ENCODE results near the gene PRRG4. TPM values are rescaled to one million over a fixed set of nuclear protein-coding genes. Genes with fewer than 3 reads are reported as not detected.
A peak's percentile ranks its signal among the peaks of the same experiment; 100 is the strongest.

Gene PRRG4
- total RNA-seq, 1 experiment from 2014 or later: 0.87 TPM

- peaks cover 22% of the 10 kb centered on the region for H3K9me3 Mint-ChIP-seq
- POLR2A ChIA-PET: no interaction called here
Measured at GRCh38 chr11:32884023-32884422, 54.3 kb downstream of the PRRG4 start.

More at GRCh38 chr11:32884023-32884422, 54.3 kb downstream of the PRRG4 start:
- H3K4me3 Mint-ChIP-seq: no peak overlapping the region
- peaks cover 15% of the 10 kb centered on the region for H3K36me3 Mint-ChIP-seq
- CTCF ChIA-PET: interaction anchor here (1.0 kb wide), 1 partner anchor 43 kb away, joined by 3 read pairs; no protein-coding TSS in a partner anchor
- no peak for DNase-seq (ENCODE audit: low spot score)
- H3K27me3 Mint-ChIP-seq (ENCODE audit: low read depth): no peaks in the 10 kb centered on the region
- H3K4me1 Mint-ChIP-seq: peaks cover 21% of the 10 kb centered on the region
- ATAC-seq: no peak
- TF ChIP-seq, protein P1, sequence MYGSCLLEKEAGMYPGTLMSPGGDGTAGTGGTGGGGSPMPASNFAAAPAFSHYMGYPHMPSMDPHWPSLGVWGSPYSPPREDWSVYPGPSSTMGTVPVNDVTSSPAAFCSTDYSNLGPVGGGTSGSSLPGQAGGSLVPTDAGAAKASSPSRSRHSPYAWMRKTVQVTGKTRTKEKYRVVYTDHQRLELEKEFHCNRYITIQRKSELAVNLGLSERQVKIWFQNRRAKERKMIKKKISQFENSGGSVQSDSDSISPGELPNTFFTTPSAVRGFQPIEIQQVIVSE (CRISPR knock-in tag; IDR thresholded peaks at IDR 0.05; ENCODE audit: borderline replicate concordance): no peak
- TF ChIP-seq TEAD1 (CRISPR knock-in tag; IDR thresholded peaks at IDR 0.05) (no peak), NFE2L1 (CRISPR knock-in tag; IDR thresholded peaks at IDR 0.05) (no peak), ZBTB43 (CRISPR knock-in tag; IDR thresholded peaks at IDR 0.05) (no peak), NFYB (CRISPR knock-in tag; conservative IDR thresholded peaks at IDR 0.05; ENCODE audit: low read depth) (no peak), NR2C2 (CRISPR knock-in tag; IDR thresholded peaks at IDR 0.05) (no peak), ERG (CRISPR knock-in tag; IDR thresholded peaks at IDR 0.05) (no peak), MYBL2 (CRISPR knock-in tag; IDR thresholded peaks at IDR 0.05) (no peak), HMGXB4 (CRISPR knock-in tag; IDR thresholded peaks at IDR 0.05) (no peak), ZNF281 (CRISPR knock-in tag; IDR thresholded peaks at IDR 0.05) (no peak), CREB1 (CRISPR knock-in tag; IDR thresholded peaks at IDR 0.05) (no peak), GRHL2 (CRISPR knock-in tag; IDR thresholded peaks at IDR 0.05; ENCODE audit: insufficient replicate concordance, severe bottlenecking) (no peak), FOXP1 (CRISPR knock-in tag; IDR thresholded peaks at IDR 0.05; ENCODE audit: borderline replicate concordance) (no peak)
- TF ChIP-seq, protein P2, sequence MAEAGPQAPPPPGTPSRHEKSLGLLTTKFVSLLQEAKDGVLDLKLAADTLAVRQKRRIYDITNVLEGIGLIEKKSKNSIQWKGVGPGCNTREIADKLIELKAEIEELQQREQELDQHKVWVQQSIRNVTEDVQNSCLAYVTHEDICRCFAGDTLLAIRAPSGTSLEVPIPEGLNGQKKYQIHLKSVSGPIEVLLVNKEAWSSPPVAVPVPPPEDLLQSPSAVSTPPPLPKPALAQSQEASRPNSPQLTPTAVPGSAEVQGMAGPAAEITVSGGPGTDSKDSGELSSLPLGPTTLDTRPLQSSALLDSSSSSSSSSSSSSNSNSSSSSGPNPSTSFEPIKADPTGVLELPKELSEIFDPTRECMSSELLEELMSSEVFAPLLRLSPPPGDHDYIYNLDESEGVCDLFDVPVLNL (CRISPR knock-in tag; IDR thresholded peaks at IDR 0.05; ENCODE audit: borderline replicate concordance, low read depth): no peak
- TF ChIP-seq, protein P3, sequence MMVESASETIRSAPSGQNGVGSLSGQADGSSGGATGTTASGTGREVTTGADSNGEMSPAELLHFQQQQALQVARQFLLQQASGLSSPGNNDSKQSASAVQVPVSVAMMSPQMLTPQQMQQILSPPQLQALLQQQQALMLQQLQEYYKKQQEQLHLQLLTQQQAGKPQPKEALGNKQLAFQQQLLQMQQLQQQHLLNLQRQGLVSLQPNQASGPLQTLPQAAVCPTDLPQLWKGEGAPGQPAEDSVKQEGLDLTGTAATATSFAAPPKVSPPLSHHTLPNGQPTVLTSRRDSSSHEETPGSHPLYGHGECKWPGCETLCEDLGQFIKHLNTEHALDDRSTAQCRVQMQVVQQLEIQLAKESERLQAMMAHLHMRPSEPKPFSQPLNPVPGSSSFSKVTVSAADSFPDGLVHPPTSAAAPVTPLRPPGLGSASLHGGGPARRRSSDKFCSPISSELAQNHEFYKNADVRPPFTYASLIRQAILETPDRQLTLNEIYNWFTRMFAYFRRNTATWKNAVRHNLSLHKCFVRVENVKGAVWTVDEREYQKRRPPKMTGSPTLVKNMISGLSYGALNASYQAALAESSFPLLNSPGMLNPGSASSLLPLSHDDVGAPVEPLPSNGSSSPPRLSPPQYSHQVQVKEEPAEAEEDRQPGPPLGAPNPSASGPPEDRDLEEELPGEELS (CRISPR knock-in tag; IDR thresholded peaks at IDR 0.05): no peak
- H3K27ac Mint-ChIP-seq: peak overlapping the region; percentile 56; the same call in 1 of the 2 replicates
